ENCODE measurements around the gene ARHGAP18.

DNA sequence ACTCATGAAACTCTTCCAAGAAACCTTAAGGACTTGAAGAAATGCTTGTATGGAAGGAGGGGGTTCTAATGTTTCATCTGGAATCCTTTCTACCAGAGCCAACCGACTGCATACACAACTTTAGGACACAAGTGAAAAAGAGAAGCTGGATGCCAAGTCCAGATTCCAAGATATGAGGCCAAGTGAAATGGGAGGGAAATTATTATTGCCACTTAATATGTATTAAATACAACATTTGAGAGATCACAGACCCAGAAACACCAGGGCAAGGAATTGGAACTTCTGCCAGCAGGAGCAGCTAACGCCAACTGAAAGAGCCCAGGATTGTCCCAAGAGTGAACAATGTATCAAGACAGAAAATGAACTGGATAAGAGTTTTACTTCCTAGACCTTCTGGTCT, 144.2 kb downstream of the ARHGAP18 start:
- TF ChIP-seq CTCF (IDR thresholded peaks at IDR 0.05; ENCODE audit: low read depth, low read length, missing input control) (no peak), GABPA (IDR thresholded peaks at IDR 0.05 in 1 of 2, conservative IDR thresholded peaks at IDR 0.05 in 1 of 2) (no peak), TAF1 (conservative IDR thresholded peaks at IDR 0.05) (no peak)
- TF ChIP-seq, protein P1, sequence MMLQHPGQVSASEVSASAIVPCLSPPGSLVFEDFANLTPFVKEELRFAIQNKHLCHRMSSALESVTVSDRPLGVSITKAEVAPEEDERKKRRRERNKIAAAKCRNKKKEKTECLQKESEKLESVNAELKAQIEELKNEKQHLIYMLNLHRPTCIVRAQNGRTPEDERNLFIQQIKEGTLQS (IDR thresholded peaks at IDR 0.05): no peak

Data from liver (tissue), 3 donors.